Endodermal cell (in vitro differentiated cells): ENCODE measurements around the gene HIP1. TPM values are rescaled to one million over a fixed set of nuclear protein-coding genes. Genes with fewer than 3 reads are reported as not detected.

Experiments
- DNase-seq: peaks from one replicate; pipeline ENCODE4 v3.0.0-alpha.2; 2017
- H3K27ac ChIP-seq: 2 replicates; pipeline ENCODE4 v1.5.1; 2013; ENCODE audit warnings: mild to moderate bottlenecking, low read depth, low read length, moderate library complexity
- H3K27me3 ChIP-seq: 2 replicates; pipeline ENCODE4 v1.6.1; 2013; ENCODE audit warnings: mild to moderate bottlenecking, low read length, moderate library complexity; ENCODE audit not compliant: insufficient read depth, control insufficient read depth, poor library complexity, severe bottlenecking
- H3K36me3 ChIP-seq: 2 replicates; pipeline ENCODE4 v1.7.0; 2013; ENCODE audit warnings: mild to moderate bottlenecking, low read length, moderate library complexity; ENCODE audit not compliant: control insufficient read depth, insufficient read depth
- H3K4me1 ChIP-seq: one replicate; pipeline ENCODE4 v1.7.0; 2013; ENCODE audit warnings: low read length; ENCODE audit not compliant: control insufficient read depth, insufficient read depth
- H3K4me3 ChIP-seq: 2 replicates; pipeline ENCODE4 v1.5.1; 2013; ENCODE audit warnings: mild to moderate bottlenecking, low read length, moderate library complexity
- H3K9ac ChIP-seq: 2 replicates; pipeline ENCODE4 v1.6.1; 2013; ENCODE audit warnings: mild to moderate bottlenecking, low read length, moderate library complexity; ENCODE audit not compliant: poor library complexity, severe bottlenecking; ENCODE audit errors: extremely low read depth
- H3K9me3 ChIP-seq: 2 replicates; pipeline ENCODE4 v1.6.1; 2013; ENCODE audit warnings: mild to moderate bottlenecking, low read length, moderate library complexity; ENCODE audit not compliant: control insufficient read depth
- H3K27ac Mint-ChIP-seq: 2 replicates; pipeline ENCODE4 v1.8.0; 2020; ENCODE audit warnings: mixed read lengths
- H3K27me3 Mint-ChIP-seq: 2 replicates; pipeline ENCODE4 v1.8.0; 2021; ENCODE audit warnings: mild to moderate bottlenecking, mixed read lengths; ENCODE audit not compliant: insufficient read depth
- H3K36me3 Mint-ChIP-seq: 2 replicates; pipeline ENCODE4 v1.8.0; 2020; ENCODE audit warnings: low read depth, mixed read lengths
- H3K4me1 Mint-ChIP-seq: 2 replicates; pipeline ENCODE4 v1.8.0; 2020; ENCODE audit warnings: mixed read lengths
- H3K4me3 Mint-ChIP-seq: 2 replicates; pipeline ENCODE4 v1.8.0; 2020; ENCODE audit warnings: mild to moderate bottlenecking, moderate library complexity, mixed read lengths
- H3K9me3 Mint-ChIP-seq: 2 replicates; pipeline ENCODE4 v1.8.0; 2020; ENCODE audit warnings: mild to moderate bottlenecking, mixed read lengths
- WGBS, 2 experiments: methylation state at CpG; one replicate each; pipeline versions ENCODE4 v1.1.5 to v1.1.7; 2013; ENCODE audit warnings: missing lambda C conversion rate in 2 of 2, mixed read lengths in 1 of 2; ENCODE audit not compliant: insufficient coverage in 1 of 2, insufficient read length in 1 of 2; 5-methylcytosine and 5-hydroxymethylcytosine counted together
- total RNA-seq, 2 donors: library from RNA; stranded (reverse); fragmentation: NEBNext Ultra II Directional in 1 of 2; extraction: Animal tissue kit (Norgen Biotek cat#: 25700) in 1 of 2; gene quantifications; 2 replicates in 1 of 2; 3 replicates in 1 of 2; pipeline ENCODE4 v1.2.1, GENCODE V29; 2021
- TF ChIP-seq, protein P1 (sequence below): fragments of 200-600 bp; sonication (generic); conservative IDR thresholded peaks from 2 replicates; pipeline ENCODE4 v1.5.0; 2021; ENCODE audit warnings: antibody characterized with exemption, mild to moderate bottlenecking

The HIP1 gene
- total RNA-seq, 2 donors from 2014 or later: 64.7 to 70.0 TPM

DNA sequence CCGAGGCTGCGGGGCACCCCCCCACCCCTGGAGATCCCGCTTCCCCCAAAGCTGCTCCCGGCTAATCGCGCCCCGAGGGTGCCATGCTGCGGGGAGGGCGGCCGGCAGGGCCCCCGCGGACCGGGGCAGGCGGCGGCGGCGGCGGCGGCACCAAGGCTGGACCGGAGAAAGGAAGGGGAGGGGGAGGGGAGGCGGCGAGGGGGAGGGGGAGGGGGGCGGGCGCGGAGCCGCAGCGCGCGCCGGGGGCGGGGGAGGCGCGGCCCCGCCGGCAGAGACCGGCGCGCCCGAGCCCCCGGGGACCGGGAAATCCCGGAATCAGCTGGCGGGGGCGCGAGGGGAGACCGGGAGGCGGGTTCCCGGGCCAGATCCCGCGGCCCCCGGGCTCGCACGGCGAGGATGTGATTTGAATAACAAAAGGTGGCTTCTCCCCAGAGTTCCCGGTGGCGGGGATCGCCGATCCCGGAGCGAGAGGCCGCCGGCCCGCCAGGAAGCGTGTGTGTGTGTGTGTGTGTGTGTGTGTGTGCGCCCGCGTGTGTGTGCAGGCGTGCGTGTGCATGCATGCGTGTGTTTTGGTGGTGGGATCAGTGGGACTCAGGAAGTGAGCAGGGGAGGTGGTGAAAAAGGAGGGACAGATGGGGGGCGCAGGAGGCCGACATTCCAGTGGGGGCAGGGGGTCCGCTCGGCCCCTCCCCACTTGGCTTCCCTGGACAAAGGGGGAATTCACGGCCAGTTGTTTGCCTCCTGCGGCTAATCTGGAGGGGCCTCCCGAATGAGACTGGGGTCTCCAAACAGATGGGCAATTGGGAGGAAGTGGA is 99.5 kb downstream of the HIP1 start:
- H3K4me3 Mint-ChIP-seq: peak overlapping the region; percentile 81
- H3K9me3 Mint-ChIP-seq: peaks cover 10% of the 10 kb centered on the region
- TF ChIP-seq, protein P1, sequence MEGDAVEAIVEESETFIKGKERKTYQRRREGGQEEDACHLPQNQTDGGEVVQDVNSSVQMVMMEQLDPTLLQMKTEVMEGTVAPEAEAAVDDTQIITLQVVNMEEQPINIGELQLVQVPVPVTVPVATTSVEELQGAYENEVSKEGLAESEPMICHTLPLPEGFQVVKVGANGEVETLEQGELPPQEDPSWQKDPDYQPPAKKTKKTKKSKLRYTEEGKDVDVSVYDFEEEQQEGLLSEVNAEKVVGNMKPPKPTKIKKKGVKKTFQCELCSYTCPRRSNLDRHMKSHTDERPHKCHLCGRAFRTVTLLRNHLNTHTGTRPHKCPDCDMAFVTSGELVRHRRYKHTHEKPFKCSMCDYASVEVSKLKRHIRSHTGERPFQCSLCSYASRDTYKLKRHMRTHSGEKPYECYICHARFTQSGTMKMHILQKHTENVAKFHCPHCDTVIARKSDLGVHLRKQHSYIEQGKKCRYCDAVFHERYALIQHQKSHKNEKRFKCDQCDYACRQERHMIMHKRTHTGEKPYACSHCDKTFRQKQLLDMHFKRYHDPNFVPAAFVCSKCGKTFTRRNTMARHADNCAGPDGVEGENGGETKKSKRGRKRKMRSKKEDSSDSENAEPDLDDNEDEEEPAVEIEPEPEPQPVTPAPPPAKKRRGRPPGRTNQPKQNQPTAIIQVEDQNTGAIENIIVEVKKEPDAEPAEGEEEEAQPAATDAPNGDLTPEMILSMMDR: no peak
- peak; percentile 91 for DNase-seq
- H3K36me3 Mint-ChIP-seq: peaks cover 10% of the 10 kb centered on the region
- Histone ChIP-seq H3K9ac (peak overlapping the region; percentile 80), H3K9me3 (peaks cover 5% of the 10 kb centered on the region), H3K36me3 (no peaks in the 10 kb centered on the region), H3K4me1 (no peaks in the 10 kb centered on the region), H3K27me3 (no peaks in the 10 kb centered on the region), H3K27ac (peak overlapping the region; percentile 91), H3K4me3 (peak overlapping the region; percentile 90)
- peaks cover 20% of the 10 kb centered on the region for H3K4me1 Mint-ChIP-seq
- no peaks in the 10 kb centered on the region for H3K27me3 Mint-ChIP-seq
- H3K27ac Mint-ChIP-seq: peak overlapping the region; percentile 98
- 0% methylated on average over 19 to 58 of the region's 77 CpGs for WGBS, 2 experiments

DNA sequence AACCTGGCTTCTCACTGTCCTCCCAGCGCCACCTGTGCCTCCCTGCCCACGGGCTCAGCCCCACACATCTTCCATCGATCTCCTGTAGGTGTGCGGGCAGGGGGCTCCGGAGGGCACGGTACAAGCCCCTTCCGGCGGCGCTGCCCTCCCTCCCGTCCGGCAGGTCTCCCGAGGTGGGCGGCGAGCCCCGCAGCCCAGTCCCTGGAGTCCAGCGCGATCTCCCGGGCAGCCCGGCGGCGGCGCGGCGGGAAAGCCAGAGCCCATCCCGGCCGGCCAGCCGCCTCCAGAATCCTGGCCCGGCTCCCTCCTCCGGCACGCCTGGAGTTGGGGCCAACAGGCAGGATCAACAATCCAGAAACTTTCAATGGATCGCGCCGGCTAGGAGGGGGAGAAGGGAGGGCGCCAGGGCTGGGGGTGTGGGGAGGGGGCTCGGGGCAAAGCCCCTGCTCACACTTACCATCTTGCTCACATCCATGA is 100.1 kb downstream of the HIP1 start:
- WGBS, 2 experiments: 0% methylated on average over 30 of the region's 35 CpGs; no CpG with 5 or more reads in 1 of the 2 experiments
- Mint-ChIP-seq H3K27ac (peak overlapping the region; percentile 90), H3K36me3 (peaks cover 13% of the 10 kb centered on the region), H3K4me3 (peak overlapping the region; percentile 81), H3K9me3 (peaks cover 6% of the 10 kb centered on the region), H3K4me1 (peaks cover 20% of the 10 kb centered on the region), H3K27me3 (no peaks in the 10 kb centered on the region)
- peak overlapping the region; percentile 90 for H3K4me3 ChIP-seq
- peak; percentile 85 for DNase-seq
- no peaks in the 10 kb centered on the region for H3K27me3 ChIP-seq
- H3K27ac ChIP-seq: peak overlapping the region; percentile 89
- H3K4me1 ChIP-seq: no peaks in the 10 kb centered on the region
- peaks cover 5% of the 10 kb centered on the region for H3K9me3 ChIP-seq
- H3K9ac ChIP-seq: peak overlapping the region; percentile 64
- TF ChIP-seq, protein P1: no peak
- no peaks in the 10 kb centered on the region for H3K36me3 ChIP-seq

DNA sequence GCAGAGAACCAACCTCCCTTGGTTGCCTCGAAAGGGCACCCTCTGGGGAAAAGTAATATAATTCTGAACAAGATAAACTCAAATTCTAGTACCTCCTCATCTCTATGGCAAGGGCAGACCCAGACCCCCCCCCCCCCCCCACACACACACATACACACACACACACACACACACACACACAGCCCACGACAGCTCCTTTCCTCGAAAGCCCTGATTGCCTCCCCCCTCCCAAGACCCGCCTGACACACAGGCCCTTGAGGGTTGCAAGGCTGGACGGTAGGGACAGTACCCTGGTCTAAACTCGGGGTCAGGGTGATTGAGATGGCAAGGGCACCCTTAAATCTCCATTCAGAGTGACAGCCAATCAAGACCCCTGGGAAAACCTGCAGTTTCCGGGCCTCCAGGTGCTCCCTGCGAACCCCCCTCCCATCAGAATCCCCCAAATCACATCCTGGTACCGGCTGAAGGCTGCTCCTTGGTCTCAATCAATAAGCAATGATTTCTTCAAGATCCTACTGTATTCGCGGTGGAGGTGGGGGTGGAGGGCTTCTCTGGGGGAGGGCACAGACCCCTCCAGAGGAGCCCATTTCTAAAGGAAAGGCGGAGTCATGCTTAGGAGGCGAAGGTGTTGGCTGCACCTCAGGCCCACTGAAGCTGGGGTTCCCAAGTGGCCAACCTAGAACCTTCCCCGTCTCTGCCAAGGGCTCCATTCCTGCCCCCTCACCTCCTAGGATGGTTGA is 100.7 kb downstream of the HIP1 start:
- Mint-ChIP-seq H3K4me3 (peak overlapping the region; percentile 81), H3K36me3 (peaks cover 18% of the 10 kb centered on the region), H3K27ac (peak overlapping the region; percentile 90), H3K4me1 (peaks cover 20% of the 10 kb centered on the region), H3K27me3 (no peaks in the 10 kb centered on the region), H3K9me3 (peaks cover 4% of the 10 kb centered on the region)
- TF ChIP-seq, protein P1: no peak
- peaks cover 2% of the 10 kb centered on the region for H3K9me3 ChIP-seq
- H3K27ac ChIP-seq: peak overlapping the region; percentile 89
- no peaks in the 10 kb centered on the region for H3K4me1 ChIP-seq
- H3K36me3 ChIP-seq: peaks cover under 1% of the 10 kb centered on the region
- 6 to 11% methylated on average over 3 to 14 of the region's 14 CpGs for WGBS, 2 experiments
- H3K4me3 ChIP-seq: peak overlapping the region; percentile 90
- H3K27me3 ChIP-seq: no peaks in the 10 kb centered on the region
- DNase-seq: no peak
- H3K9ac ChIP-seq: peak overlapping the region; percentile 64
